Endothelial cell of umbilical vein (primary cell): Measurements from ENCODE around the gene PRSS21. TPM values are rescaled to one million over a fixed set of nuclear protein-coding genes. Genes with fewer than 3 reads are reported as not detected.

Experiments used
- BruUV-seq: library from RNA; stranded (reverse); fragments of 400-500 nt; replicated peaks from 2 replicates; lab custom pipeline; 2021; lab: Mats Ljungman, UMichigan
- CTCF ChIA-PET: fragments of 300-600, 350-600 bp; sonication (Branson Sonifier 250); formaldehyde crosslinking; loops from one replicate; lab custom pipeline; 2021; ENCODE audit warnings: antibody characterized with exemption, inconsistent platforms; lab: Charles Lee
- POLR2A ChIA-PET: fragments of 300-600, 350-600 bp; sonication (Branson Sonifier 250); formaldehyde crosslinking; loops from one replicate; lab custom pipeline; 2021; ENCODE audit warnings: antibody characterized with exemption, inconsistent platforms; lab: Charles Lee
- DNase-seq: peaks from one replicate; pipeline ENCODE4 v3.0.0-alpha.2; 2011; ENCODE audit warnings: low read depth, low spot score
- FAIRE-seq: peaks from 2 replicates; lab custom pipeline; 2011; peaks lifted over from hg19 to GRCh38; lab: Jason Lieb, UNC
- H2AFZ ChIP-seq: 2 replicates; pipeline ENCODE4 v1.6.0; 2012; ENCODE audit warnings: low read depth, low read length, control low read depth, inconsistent platforms
- H3K27ac ChIP-seq: 2 replicates; pipeline ENCODE4 v1.5.1; 2011; ENCODE audit warnings: low read depth, mild to moderate bottlenecking, control low read depth, low read length, moderate library complexity; ENCODE audit not compliant: insufficient read depth
- H3K27me3 ChIP-seq, 2 experiments: 2 replicates each; pipeline versions ENCODE4 v1.6.0 to v1.6.1; 2011; ENCODE audit warnings: low read length in 2 of 2, mixed read lengths in 1 of 2; ENCODE audit not compliant: control insufficient read depth in 2 of 2, insufficient read depth in 2 of 2
- H3K36me3 ChIP-seq, 2 experiments: 2 replicates in 1 of 2; 3 replicates in 1 of 2; pipeline ENCODE4 v1.5.1; 2011; ENCODE audit warnings: low read length in 2 of 2, mild to moderate bottlenecking in 1 of 2, moderate library complexity in 1 of 2; ENCODE audit not compliant: control insufficient read depth in 2 of 2, insufficient read depth in 2 of 2; ENCODE audit errors: extremely low read depth in 1 of 2
- H3K4me1 ChIP-seq: 3 replicates; pipeline ENCODE4 v1.5.1; 2011; ENCODE audit warnings: mild to moderate bottlenecking, low read length; ENCODE audit not compliant: control insufficient read depth, insufficient read depth; ENCODE audit errors: extremely low read depth
- H3K4me2 ChIP-seq: 2 replicates; pipeline ENCODE4 v1.6.1; 2011; ENCODE audit warnings: low read length, control low read depth, mixed read lengths; ENCODE audit not compliant: insufficient read depth
- H3K4me3 ChIP-seq, 3 experiments: fragments of 200-600 bp in 1 of 3; sonication (generic), shearing (Covaris generic) in 1 of 3; replicated peaks in 1 of 3; 2 replicates each; pipeline ENCODE4 v1.5.1; 2011 to 2016; ENCODE audit warnings: control low read depth in 3 of 3, low read length in 3 of 3, mild to moderate bottlenecking in 2 of 3, inconsistent platforms in 1 of 3, low read depth in 1 of 3, moderate library complexity in 1 of 3; ENCODE audit not compliant: insufficient read depth in 1 of 3
- H3K79me2 ChIP-seq: 2 replicates; pipeline ENCODE4 v1.6.0; 2012; ENCODE audit warnings: low read length, inconsistent platforms; ENCODE audit not compliant: control insufficient read depth, insufficient read depth
- H3K9ac ChIP-seq: replicated peaks from 2 replicates; pipeline ENCODE3; 2011; ENCODE audit warnings: low read length, control low read depth; ENCODE audit not compliant: insufficient read depth; ENCODE audit errors: extremely low read depth
- H3K9me1 ChIP-seq: replicated peaks from 3 replicates; pipeline ENCODE4 v1.6.0; 2011; ENCODE audit warnings: mild to moderate bottlenecking, low read length; ENCODE audit not compliant: control insufficient read depth, insufficient read depth; ENCODE audit errors: extremely low read depth
- H3K9me3 ChIP-seq: replicated peaks from 2 replicates; pipeline ENCODE4 v1.5.1; 2012; ENCODE audit warnings: low read length, inconsistent platforms; ENCODE audit not compliant: control insufficient read depth, insufficient read depth
- H4K20me1 ChIP-seq: replicated peaks from 2 replicates; pipeline ENCODE3; 2011; ENCODE audit warnings: mild to moderate bottlenecking, low read length; ENCODE audit not compliant: control insufficient read depth, insufficient read depth; ENCODE audit errors: extremely low read depth
- POLR2A ChIP-seq: IDR thresholded peaks from 2 replicates; pipeline ENCODE4 v1.6.1; 2012; ENCODE audit warnings: low read depth, mild to moderate bottlenecking, control low read depth, low read length
- POLR2AphosphoS5 ChIP-seq: IDR thresholded peaks from 2 replicates; pipeline ENCODE4 v1.6.1; 2012; ENCODE audit warnings: low read depth, mild to moderate bottlenecking, control low read depth, low read length, moderate library complexity; ENCODE audit not compliant: insufficient read depth
- dilution Hi-C: fragments of 300-500 bp; cut with MboI; formaldehyde crosslinking; loops from one replicate; pipeline ENCODE4 v1.15.0; 2019; ENCODE audit warnings: low sequenced_read_pairs; ENCODE audit not compliant: extremely low pct_ligation_motif_present
- intact Hi-C: fragments of 100-400 bp; cut with micrococcal nuclease; formaldehyde crosslinking; loops from one replicate; pipeline ENCODE4 v1.10.0; 2022
- polyA plus RNA-seq, 4 experiments: library from polyadenylated mRNA; depleted of rRNA in 3 of 4; stranded (reverse) in 3 of 4; unstranded in 1 of 4; fragments of >200 nt; gene quantifications; 2 replicates each; pipeline versions ENCODE4 v1.2.1 to v1.2.3, GENCODE V29; 2011 to 2012; ENCODE audit warnings: missing spikeins in 1 of 4
- total RNA-seq: library from RNA; stranded (reverse); gene quantifications from 2 replicates; pipeline ENCODE4 v1.2.3, GENCODE V29; 2021
- TF ChIP-seq, protein P1 (sequence below), 2 donors: IDR thresholded peaks; 1 replicate in 1 of 2; 2 replicates in 1 of 2; pipeline ENCODE4 v1.5.1; 2011; ENCODE audit warnings: low read length in 2 of 2, mild to moderate bottlenecking in 2 of 2, moderate library complexity in 2 of 2, control low read depth in 1 of 2, inconsistent platforms in 1 of 2, low read depth in 1 of 2; ENCODE audit not compliant: insufficient read depth in 1 of 2; ENCODE audit errors: extremely low read depth in 1 of 2

Gene PRSS21
- total and polyA plus RNA-seq, 2 donors (not counting 3 experiments of a cell fraction or from before 2014, with no cell fraction given): 0.28 TPM; not detected in 1

DNA sequence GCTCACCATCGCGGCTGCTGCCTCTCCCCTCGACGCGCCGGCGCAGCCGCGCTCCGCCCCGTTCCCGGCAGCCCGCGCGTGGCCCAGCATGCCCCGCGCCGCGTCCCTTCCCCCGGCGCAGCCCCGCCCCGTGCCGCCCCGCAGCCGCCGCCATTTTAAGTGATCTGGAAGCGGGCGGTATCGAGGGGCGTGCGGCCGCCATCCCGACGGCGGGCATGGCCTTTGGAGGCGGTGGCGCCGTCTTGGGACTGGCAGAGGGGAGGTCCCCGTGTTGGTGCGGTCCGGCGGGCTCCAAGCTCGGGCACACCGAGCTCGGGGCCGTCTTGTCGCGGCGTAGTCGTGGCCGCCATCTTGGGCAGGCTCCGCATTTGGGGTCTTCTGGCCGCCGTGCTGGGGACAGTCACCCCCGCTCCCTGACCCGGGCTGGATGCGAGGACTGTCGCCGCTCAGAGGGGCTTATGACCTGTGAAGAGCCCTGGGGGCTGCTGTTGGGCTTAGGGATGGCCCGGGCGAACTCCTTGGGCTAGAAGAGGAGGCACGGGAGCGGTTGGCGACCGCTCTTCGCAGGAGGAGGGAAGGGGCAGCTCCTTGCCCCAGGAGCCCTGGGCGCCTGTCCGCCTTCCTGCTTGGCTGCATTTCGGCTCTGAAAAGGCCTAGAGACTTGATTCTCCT lies 39.7 kb upstream of the PRSS21 start, which contains the start of gene ELOB:
Gene ELOB (minus strand): TSS at position 50 of the 672 bp plus-strand sequence. CDS start 41 bp downstream, at position 9.
- dilution Hi-C loops (no loop called here), intact Hi-C loops (loop anchor here (1.0 to 10.0 kb wide), 5 partner anchors 25 to 140 kb away; partner anchors contain the start of genes KCTD5, SRRM2 and ZG16B)
- peak; percentile 85 for DNase-seq
- Histone ChIP-seq H3K9me1 (no peaks in the 10 kb centered on the region), H3K9ac (peak within 1 kb of the TSS; percentile 96), H3K36me3 (peaks cover 2 to 10% of the 10 kb centered on the region in 2 experiments), H3K4me3 (peak within 1 kb of the TSS; percentile 41 to 96 (median 65)), H4K20me1 (no peaks in the 10 kb centered on the region), H3K27me3 (no peaks in the 10 kb centered on the region), H3K27ac (peak within 1 kb of the TSS; percentile 80), H3K79me2 (peaks cover 18% of the 10 kb centered on the region), H3K4me2 (peak within 1 kb of the TSS; percentile 82), H3K9me3 (no peaks in the 10 kb centered on the region), H2AFZ (peak within 1 kb of the TSS; percentile 85), H3K4me1 (peaks cover 8% of the 10 kb centered on the region)
- CTCF ChIA-PET: interaction anchor here (0.6 to 4.5 kb wide), 4 partner anchors 23 to 99 kb away, joined by 3 to 20 read pairs (median 6); no protein-coding TSS in a partner anchor
- POLR2A ChIA-PET: interaction anchor here (0.7 kb wide), 1 partner anchor 19 kb away, joined by 4 read pairs; no protein-coding TSS in a partner anchor
- BruUV-seq: TSS peak; percentile 69
- TF ChIP-seq POLR2AphosphoS5 (peak; percentile 92), POLR2A (peak; percentile 82)
- TF ChIP-seq, protein P1, sequence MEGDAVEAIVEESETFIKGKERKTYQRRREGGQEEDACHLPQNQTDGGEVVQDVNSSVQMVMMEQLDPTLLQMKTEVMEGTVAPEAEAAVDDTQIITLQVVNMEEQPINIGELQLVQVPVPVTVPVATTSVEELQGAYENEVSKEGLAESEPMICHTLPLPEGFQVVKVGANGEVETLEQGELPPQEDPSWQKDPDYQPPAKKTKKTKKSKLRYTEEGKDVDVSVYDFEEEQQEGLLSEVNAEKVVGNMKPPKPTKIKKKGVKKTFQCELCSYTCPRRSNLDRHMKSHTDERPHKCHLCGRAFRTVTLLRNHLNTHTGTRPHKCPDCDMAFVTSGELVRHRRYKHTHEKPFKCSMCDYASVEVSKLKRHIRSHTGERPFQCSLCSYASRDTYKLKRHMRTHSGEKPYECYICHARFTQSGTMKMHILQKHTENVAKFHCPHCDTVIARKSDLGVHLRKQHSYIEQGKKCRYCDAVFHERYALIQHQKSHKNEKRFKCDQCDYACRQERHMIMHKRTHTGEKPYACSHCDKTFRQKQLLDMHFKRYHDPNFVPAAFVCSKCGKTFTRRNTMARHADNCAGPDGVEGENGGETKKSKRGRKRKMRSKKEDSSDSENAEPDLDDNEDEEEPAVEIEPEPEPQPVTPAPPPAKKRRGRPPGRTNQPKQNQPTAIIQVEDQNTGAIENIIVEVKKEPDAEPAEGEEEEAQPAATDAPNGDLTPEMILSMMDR (IDR thresholded peaks at IDR 0.05; ENCODE audit: extremely low read depth in 1 of 2, insufficient read depth in 1 of 2, low read depth in 1 of 2, low read length in 2 of 2): no peak
- FAIRE-seq: peak; percentile 76
